HG03575 (cell line): ENCODE measurements around the gene FAM118B.

Source experiments
- ATAC-seq: cut with Tn5 transposase; IDR thresholded peaks from one replicate; pipeline ENCODE4 v1.9.1; 2021; ENCODE audit not compliant: unreplicated experiment, insufficient number of reproducible peaks, low FRiP score; ENCODE audit errors: extremely low read depth

The FAM118B gene

DNA sequence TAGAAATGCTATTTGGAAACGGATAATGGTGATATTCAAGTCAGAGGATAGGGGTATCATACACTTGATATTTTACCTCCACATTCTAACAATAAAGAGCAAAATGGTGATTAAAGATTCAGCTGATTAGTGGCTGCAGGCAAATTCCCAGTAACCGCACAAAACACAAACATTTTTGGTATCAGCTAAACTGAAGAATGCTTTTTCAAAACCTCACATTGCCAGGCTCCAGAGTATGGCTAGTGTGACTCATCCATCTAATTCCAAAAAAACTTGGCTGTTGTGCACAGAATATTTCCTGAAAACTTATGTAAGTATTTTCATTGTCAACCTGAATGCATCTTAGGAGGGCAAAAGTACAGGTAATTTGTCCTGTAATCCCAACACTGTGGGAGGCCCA lies 46.2 kb downstream of the FAM118B start:
- ATAC-seq = no peak

DNA sequence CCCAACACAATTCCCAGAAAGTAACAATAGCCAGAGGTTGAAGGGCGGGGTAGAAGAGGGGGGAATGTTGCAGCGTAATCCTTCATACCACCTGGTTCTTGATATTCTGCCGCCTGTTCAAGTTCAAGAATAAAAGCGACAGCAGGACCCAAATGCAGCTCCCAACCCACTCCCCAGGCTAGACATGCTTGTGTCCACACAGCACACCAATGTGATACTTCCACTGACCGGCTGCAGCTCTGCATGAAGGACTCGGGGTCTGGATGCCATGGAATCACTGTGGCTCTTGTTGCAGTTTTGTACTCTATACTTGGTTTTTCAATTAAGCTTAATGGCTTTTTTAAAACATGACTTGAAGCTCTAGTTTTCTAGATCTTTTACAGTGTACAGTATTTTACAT lies 50.6 kb downstream of the FAM118B start:
- no peak for ATAC-seq

DNA sequence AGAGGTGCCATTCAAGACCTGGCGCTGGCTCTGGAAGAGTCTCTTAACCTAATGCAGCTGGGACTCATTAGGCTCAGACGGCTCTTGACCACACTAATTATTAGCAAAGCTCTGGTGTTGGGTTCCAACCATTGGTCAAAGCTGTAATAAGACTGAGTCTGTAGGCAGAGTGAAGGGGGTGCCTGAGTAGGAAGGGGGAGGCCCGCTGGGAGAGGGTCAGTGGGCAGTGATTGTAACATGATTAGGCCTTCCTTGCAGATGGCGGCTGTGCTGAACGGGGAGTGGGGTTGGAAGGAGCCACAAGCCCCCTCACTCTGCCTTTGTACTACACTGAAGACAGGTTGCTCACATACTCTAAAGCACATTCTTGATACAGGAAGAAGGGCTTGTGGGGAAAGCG lies 51.9 kb downstream of the FAM118B start:
- no peak for ATAC-seq

DNA sequence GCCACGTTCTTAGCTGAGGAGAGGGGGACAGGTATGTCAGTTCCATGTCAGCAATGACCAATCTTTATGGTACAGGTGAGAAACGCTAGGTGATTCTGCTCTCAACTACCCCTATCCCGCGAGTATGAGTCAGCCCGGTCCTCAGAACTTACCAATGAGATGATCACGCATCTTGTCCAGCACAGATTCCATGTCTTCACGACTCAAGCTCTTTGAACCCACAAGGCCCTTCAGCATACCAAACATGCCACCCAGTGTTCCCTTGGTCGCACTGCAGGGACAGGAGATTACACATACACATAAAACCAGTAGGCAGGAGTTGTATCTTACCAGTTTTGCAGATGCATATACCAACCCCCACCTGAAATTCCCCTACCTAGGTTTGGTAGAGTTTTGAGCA lies 54.2 kb downstream of the FAM118B start:
- ATAC-seq = no peak

DNA sequence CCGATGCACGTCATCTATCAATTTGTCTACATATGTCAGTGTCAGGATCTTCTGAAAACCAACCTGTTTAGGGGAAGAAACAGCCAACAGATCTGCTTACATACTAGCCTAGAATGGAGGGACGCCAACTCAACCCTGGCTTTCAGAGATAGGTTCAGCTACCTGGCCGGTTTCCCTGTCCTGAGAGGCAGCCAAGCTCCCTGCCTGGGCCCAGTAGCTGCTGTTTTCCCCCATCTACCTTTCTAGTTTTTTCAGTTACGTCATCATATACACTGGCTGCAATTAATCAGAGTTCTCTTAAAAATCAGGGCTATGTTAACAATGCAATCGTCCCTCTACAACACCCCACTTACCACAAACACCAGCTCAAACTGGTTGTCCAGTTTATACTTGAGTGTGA lies 56.1 kb downstream of the FAM118B start:
- no peak for ATAC-seq

DNA sequence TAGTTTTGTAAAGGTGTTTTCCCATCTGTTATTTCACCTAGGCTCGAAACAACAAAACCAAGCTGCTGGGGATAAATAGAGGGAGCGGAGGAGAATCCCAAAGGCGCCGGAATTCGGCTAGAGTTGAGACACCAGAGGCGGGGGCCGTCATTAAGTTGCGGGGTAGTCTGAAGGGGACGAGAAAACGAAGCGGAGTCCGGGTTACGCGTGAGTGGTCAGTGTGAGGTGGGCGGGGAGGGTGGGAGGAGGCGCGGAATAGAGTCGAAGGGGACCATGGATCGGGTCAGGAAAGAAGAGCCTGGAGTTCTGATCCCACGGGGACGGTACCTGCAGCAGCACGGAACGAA lies 56.8 kb downstream of the FAM118B start:
- ATAC-seq = no peak

DNA sequence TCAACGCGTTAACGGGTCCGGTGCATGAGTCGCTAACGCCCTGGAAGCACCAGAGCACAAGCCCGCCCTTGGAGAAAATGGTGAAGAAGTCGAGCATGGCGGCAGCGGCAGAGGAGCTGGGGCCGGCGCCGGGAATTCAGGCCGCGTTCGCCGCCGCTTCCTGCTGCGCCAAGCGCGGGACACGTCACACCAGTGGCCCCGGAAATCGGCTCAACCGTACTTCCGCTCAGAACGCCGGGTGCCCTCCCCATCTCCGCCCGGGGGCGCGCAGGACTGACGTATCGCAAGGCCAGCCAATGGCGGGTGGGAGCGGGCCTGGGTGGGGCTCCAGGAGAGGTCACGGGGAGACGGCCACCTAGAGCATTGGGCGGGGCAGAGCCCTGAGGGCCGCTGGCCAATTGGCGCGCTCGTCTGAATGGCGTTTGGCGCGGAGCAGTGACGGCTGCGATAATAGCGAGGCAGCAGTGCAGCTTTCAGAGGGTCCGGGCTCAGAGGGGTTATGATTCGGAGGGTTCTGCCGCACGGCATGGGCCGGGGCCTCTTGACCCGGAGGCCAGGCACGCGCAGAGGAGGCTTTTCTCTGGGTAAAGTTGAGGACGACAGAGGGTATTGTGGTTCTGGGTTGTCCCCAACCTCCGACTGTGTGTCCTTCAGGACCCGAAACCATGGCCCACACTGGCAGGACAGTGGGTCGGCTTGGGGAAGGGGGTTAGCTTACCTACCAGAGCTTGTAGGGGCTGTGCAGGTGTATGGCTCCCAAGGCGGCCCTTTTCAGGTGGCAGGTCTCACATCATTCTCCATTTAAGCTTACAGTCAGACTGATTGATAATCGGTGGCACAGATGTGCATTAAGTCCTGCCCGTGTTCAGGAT lies 57.4 kb downstream of the FAM118B start, which contains the start of the genes FOXRED1 and SRPRA:
Gene FOXRED1 (plus strand): TSS at position 447 of the 872 bp plus-strand sequence. CDS start 53 bp downstream, at position 500.
Gene SRPRA (minus strand): TSS at position 188 of the 872 bp plus-strand sequence. CDS start 91 bp downstream, at position 97.
- peak; percentile 84 for ATAC-seq

DNA sequence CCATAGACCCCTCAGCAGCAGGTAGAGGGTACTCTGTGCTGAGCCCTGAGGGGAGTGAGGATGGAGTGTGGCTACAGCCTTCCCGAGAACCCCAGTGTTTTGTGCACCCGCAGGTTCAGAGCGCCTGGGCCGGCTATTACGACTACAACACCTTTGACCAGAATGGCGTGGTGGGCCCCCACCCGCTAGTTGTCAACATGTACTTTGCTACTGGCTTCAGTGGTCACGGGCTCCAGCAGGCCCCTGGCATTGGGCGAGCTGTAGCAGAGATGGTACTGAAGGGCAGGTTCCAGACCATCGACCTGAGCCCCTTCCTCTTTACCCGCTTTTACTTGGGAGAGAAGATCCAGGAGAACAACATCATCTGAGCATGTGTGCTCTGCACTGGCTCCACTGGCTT lies 65.7 kb downstream of the FAM118B start:
- ATAC-seq = no peak

DNA sequence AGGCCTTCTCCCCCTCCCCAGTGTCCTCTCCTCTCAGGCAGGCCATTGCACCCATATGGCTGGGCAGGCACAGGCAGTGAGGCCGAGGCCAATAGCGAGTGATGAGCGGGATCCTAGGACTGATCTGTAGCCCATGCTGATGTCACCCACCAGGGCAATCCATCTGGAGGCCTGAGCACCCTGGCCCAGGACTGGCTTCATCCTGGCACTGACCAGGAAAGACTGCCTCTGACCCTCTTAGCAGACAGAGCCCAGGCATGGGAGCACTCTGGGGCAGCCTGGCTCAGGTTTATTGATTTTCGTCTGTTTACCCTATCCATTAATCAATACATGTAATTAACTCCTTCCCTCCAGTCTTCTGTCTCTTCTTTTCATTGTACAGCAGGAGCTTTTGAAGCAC lies 66.2 kb downstream of the FAM118B start:
- no peak for ATAC-seq

DNA sequence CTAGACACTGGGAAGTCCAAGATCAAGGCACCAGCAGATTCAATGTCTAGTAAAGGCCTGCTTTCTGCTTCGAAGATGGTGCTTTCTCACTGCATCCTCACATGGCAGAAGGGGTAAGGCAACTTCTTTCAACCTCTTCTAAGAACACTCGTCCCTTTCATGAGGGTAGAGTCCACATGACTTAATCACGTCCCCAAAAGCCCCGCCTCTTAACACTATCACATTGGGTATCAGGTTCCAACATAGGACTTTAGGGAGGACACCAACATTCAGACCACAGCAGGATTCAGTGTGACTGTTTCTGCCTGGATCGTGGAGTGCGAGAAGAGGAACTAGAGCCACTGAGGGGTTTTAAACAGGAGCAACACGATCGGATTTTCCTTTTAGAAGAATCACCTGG lies 67.6 kb downstream of the FAM118B start:
- no peak for ATAC-seq

DNA sequence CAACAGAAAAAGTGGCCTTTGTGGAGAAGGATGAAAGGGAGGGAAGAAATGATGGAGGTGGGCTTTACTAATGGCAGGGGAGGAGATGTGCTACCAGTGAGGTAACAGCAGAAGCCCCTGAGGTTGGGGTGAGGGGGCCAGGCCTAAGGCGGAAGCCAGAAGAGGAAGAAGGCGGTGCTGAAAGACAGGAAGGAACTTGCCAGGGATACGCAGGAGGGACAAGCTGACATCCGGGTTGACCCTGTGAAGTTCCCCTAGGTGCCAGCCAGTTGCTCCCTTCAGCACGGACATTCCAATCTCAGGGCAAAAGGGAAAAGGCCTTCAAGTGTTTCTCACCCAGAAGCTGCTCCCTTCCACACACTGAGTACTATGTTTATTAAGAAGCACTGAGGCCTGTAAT lies 69.0 kb downstream of the FAM118B start:
- ATAC-seq = no peak

DNA sequence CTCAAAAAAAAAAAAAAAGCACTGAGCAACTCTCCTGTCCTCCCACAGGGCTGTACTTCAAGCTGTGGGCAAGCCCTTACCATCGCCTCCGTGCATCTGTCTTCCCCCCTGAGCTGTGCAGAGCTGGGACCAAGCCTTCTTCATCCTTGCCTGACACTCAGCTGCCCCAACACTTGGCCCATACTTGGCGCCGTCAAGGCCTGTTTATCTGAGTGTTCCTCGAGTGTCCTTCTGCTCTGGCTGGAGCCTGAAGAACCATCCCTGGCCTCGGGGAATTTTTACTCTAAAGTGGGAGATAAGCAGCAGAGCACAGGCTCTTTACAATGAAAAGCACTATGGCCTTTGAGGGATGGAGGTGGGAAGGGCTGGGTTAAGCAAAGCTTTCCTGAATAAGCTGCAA lies 69.7 kb downstream of the FAM118B start:
- ATAC-seq = no peak

DNA sequence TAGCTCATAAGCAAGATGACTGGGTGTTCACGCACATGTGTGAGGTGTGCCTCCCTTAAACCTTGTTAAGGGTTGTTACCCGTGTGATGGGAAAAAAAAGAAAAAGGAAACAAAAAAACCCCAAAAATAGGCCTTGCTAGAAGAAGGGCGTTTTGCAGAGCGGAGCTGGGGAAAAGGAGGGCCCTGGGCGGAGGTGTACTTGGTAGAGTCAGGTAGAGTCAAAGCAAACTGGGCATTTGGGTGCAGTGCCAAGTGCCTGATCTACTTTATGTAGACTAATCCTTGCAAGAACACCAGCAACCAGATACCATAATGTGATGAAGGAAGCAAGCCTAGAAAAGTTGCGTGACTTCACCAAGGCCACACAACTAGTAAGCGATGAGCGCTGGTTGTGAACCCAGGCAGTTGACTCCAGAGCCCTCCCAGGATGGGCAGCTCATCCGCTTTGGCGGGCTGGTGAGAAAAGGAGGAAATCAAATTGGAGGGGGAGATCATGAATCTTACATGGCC lies 70.1 kb downstream of the FAM118B start:
- ATAC-seq = no peak

DNA sequence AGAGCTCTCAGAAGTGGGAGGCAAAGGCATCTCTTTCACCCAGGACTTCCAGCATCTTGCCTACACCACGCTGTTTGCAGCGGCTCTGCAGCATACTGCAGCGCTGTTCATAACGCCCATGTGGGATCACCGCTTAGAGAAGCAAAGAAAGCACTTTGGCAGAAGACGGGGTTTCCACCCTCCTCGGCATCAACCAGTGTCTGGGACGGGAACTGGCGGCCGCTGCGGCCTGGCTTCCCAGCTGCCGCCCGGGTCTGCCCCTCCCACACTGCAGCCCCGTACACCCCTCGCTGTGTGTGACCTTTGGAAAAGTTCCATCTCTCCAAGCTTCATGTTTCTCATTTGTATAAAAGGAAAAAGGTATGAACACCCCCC lies 70.8 kb downstream of the FAM118B start:
- ATAC-seq = no peak

DNA sequence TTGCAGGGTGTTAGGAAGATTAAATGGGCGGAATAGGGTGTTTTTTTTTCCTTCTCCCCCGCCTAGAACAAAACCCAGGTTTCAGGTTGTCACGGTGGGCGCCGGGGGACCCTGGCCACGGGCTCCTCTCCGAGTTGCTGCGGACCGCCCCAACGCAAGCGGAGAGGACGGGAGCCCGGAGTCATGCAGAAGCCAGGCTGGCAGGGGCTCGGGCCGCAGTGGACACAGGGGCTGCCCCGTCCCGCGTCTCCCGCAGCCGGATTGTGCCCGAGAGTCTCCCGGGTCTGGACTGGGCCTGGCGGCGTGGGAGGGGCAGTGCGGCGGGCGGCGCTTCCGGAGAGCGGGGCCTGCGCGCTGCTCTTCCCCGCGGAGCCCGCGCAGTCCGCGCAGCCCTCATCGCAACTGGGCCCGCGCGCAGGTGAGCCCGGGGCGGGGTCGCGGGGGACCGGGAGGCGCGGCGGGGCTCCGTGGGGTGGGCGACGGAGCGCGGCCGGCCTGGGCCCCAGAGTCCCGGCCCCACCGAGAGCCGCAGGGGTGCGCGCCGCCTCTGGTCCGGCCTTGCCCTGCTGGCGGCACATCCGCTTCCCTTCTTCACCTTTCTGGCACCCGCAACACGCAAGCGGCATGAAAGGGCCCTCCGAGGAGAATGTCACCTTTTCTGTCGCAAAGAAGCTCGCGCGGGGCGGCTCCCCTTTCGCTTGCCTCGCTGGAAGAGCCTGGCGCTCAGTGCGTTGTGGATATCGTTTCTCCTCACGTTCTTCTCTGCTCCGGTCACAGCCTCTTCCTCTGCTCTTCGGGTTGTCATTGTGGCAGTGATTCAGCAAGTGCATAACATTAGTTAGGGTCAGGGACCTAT lies 71.4 kb downstream of the FAM118B start, which contains the start of gene TIRAP:
Gene TIRAP (plus strand): TSS at position 358 of the 856 bp plus-strand sequence. CDS start 7,802 bp downstream, outside the sequence.
- no peak for ATAC-seq

DNA sequence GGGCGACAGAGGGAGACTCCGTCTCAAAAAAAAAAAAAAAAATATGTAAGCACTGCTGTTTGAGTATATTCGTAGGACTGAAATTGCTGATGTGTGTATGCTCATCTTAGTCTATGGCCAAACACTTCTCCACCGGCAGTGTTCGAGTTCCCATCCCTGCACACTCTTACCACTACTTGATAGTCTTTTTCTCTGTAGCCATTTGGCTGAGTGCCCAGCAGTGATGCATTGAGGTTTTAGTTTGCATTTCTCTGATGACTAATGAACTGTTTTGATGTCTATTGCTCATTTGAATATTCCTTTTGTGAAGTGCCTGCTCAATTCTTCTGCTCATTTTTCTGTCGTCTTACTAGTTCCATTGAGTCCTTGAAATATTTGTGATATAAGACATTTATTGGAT lies 73.2 kb downstream of the FAM118B start:
- no peak for ATAC-seq

DNA sequence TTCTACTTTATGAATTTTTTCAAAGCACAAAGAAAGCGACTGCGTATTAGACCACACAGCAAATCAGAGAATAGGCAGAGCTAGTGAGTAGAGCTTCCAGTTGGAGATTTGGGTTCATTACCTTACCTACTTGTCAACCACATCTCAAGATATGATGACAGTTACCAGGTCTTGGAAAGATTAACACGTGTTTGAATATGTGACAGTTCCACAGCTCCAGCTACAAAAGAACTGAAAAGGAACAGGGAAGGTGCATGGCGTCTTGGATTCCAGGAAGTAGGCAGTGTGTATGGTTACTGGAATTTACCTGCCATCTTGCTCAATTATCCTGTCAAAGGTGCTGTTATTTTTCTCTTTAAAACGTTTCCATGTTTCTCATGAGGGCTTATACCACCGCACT lies 76.7 kb downstream of the FAM118B start:
- ATAC-seq = no peak

DNA sequence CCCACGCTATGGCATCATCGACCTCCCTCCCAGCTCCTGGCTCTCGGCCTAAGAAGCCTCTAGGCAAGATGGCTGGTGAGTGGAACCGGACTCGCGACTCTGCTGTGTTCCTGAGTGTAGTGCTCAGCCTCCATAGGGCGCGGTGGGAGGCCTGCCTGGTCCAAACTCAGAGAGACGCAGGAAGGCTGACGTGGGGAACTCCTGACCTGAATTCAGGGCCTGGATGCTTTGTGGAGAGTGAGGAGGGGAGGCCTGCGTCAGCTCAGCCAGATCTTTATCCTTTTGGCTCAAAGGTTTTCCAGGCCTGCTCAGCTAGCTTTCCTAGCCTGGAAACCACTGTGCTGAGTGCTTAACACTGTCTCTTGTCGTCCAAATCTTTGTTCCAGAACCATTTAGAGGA lies 79.3 kb downstream of the FAM118B start:
- ATAC-seq = no peak

DNA sequence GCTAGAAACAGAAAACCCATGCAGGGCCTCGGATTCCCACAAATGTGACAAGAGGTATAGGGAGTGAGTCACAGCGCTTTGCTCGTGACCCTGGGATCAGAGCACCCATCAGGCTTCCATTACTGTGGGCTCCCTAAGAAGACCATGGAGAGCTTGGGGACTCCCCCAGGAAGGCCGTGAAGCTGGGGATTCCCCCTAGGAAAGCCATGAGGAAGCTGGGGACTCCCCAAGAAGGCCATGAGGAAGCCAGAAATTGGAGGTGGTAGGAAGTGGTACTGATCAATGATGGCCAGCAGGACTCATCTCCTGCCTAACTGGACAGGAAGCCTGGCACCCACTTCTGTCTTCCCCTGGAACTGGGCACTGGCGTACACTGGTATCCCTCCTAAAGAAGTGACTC lies 82.1 kb downstream of the FAM118B start:
- no peak for ATAC-seq

DNA sequence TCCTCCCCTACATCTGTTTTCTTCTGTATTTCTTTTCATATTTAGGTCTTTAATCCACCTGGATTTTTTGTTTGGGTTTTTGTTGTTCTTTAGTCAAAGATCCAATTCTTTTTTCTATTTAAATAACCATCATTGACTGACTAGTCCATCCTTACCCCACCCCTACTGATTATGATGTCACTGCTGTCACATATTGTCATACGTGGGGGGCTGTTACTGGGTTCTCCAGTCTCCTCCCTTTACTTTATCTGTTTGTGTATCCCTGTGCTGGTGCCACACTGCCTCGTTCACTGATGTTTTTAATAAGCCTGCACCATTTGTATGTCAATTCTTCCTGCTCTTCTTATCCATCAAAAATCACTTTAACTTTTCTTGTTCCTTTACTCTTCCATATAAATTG lies 85.4 kb downstream of the FAM118B start:
- no peak for ATAC-seq
